Ovary (tissue), 9 donors: ENCODE measurements around the gene TAF11L13. TPM values are rescaled to one million over a fixed set of nuclear protein-coding genes. Genes with fewer than 3 reads are reported as not detected.

Source experiments
- DNase-seq, 5 donors: peaks; one replicate each; pipeline ENCODE4 v3.0.0-alpha.2; 2019 to 2020
- H3K27ac ChIP-seq, 2 donors: fragments of 200-600 bp; one replicate each; pipeline versions ENCODE4 v1.5.1 to v1.8.0; 2019 to 2022
- H3K27me3 ChIP-seq: fragments of 200-600 bp; one replicate; pipeline ENCODE4 v1.8.0; 2022
- H3K36me3 ChIP-seq: fragments of 200-600 bp; sonication (generic); one replicate; pipeline ENCODE4 v1.5.1; 2019
- H3K4me1 ChIP-seq: one replicate; pipeline ENCODE4 v1.8.1; 2013; ENCODE audit warnings: mild to moderate bottlenecking, moderate library complexity; ENCODE audit not compliant: insufficient read depth
- H3K4me3 ChIP-seq: fragments of 200-600 bp; sonication (generic); one replicate; pipeline ENCODE4 v1.5.1; 2017
- H3K9me3 ChIP-seq, 2 donors: fragments of 200-600 bp in 1 of 2; sonication (generic) in 1 of 2; one replicate each; pipeline versions ENCODE4 v1.5.1 to v1.8.1; 2013 to 2019; ENCODE audit warnings: mild to moderate bottlenecking in 1 of 2, moderate library complexity in 1 of 2
- EP300 ChIP-seq: sonication (generic); formaldehyde crosslinking; IDR thresholded peaks from one replicate; pipeline ENCODE4 v1.6.1; 2017; ENCODE audit warnings: antibody characterized with exemption
- POLR2A ChIP-seq: fragments of 450-650 bp; IDR thresholded peaks from one replicate; pipeline ENCODE4 v1.6.1; 2017; ENCODE audit warnings: antibody characterized with exemption, mild to moderate bottlenecking, moderate library complexity
- WGBS, 3 donors: extraction: QIAGEN DNeasy Blood & Tissue Kit in 1 of 3; methylation state at CpG; one replicate each; pipeline versions ENCODE4 v1.1.5 to v1.1.7; 2013 to 2017; 5-methylcytosine and 5-hydroxymethylcytosine counted together
- intact Hi-C, 4 donors: fragments of 100-400 bp; cut with DNase I; formaldehyde crosslinking; loops; one replicate each; pipeline versions ENCODE4 v1.11.0 to v1.15.1; 2022 to 2023
- polyA plus RNA-seq, 2 donors: library from polyadenylated mRNA; stranded (reverse); fragments of 200-250 nt in 1 of 2; fragments of 350-450 nt in 1 of 2; fragmentation: Illumina TruSeq in 1 of 2; extraction: RNeasy Lipid Tissue Mini Kit (QIAGEN cat#74804) in 1 of 2; gene quantifications; one replicate each; pipeline ENCODE4 v1.2.3, GENCODE V29; 2013 to 2014
- small RNA-seq: library from RNA; depleted of rRNA; stranded (forward); fragments of <200 nt; gene quantifications from one replicate; pipeline ENCODE3, GENCODE V24; 2016
- total RNA-seq, 7 donors: library from RNA; depleted of rRNA in 2 of 7; stranded (reverse); fragments of >200 nt in 2 of 7; fragmentation: NEBNext Ultra II Directional in 3 of 7; extraction: Animal tissue kit (Norgen Biotek cat#: 25700) in 3 of 7; gene quantifications; one replicate each; pipeline versions ENCODE4 v1.1.0 to v1.2.4, GENCODE V29; 2016 to 2023
- TF ChIP-seq, protein P1 (sequence below), 3 donors: fragments of 450-650 bp in 2 of 3; fragments of 200-600 bp in 1 of 3; IDR thresholded peaks; one replicate each; pipeline versions ENCODE4 v1.5.1 to v1.8.0; 2016 to 2022; ENCODE audit warnings: antibody characterized with exemption in 3 of 3, mild to moderate bottlenecking in 1 of 3
- donor health status: DM: no; HTN: no; CAD: no; lungs with moderate emphysema.
- donor health status: DM: no; HTN: no; CAD: no.
- donor health status: Bipolar disorder and iron deficiency.
- donor health status: DM: yes; HTN: yes; CAD: no.
- donor health status: DM: no; HTN: no; CAD: no.
- donor health status: DM: yes; HTN: yes; CAD: no.

Gene TAF11L13
- total and polyA plus RNA-seq, 9 donors, result not detected

DNA sequence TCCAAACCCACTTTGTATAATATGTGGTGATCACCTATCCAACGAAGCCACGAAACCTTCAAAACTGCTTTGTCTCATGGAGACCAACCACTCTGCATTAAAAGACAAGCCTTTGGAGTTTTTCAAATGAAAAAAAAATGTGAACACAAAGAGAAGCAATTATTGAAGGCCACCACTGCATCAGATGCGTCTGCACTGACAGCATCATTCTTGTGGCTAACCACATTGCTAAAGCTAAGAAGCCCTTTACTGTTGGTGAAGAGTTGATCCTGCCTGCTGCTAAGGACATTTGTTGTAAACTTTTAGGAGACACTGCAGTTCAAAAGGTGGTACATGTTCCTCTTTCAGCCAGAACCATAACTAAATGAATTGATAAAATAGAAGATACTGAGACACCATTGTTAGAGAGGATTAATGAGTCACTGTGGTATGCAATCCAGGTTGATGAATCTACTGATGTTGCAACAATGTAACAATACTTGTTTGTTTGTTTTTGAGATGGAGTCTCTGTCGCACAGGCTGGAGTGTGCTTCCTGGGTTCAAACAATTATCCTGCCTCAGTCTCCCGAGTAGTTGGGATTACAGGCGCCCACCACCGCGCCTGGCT, 47.8 kb downstream of the TAF11L13 start:
- Histone ChIP-seq H3K27ac (no peak overlapping the region), H3K9me3 (no peaks in the 10 kb centered on the region), H3K27me3 (no peaks in the 10 kb centered on the region), H3K36me3 (no peaks in the 10 kb centered on the region), H3K4me3 (no peak overlapping the region), H3K4me1 (peaks cover 2% of the 10 kb centered on the region)
- no peak for TF ChIP-seq EP300
- no peak for TF ChIP-seq POLR2A
- TF ChIP-seq, protein P1, sequence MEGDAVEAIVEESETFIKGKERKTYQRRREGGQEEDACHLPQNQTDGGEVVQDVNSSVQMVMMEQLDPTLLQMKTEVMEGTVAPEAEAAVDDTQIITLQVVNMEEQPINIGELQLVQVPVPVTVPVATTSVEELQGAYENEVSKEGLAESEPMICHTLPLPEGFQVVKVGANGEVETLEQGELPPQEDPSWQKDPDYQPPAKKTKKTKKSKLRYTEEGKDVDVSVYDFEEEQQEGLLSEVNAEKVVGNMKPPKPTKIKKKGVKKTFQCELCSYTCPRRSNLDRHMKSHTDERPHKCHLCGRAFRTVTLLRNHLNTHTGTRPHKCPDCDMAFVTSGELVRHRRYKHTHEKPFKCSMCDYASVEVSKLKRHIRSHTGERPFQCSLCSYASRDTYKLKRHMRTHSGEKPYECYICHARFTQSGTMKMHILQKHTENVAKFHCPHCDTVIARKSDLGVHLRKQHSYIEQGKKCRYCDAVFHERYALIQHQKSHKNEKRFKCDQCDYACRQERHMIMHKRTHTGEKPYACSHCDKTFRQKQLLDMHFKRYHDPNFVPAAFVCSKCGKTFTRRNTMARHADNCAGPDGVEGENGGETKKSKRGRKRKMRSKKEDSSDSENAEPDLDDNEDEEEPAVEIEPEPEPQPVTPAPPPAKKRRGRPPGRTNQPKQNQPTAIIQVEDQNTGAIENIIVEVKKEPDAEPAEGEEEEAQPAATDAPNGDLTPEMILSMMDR (IDR thresholded peaks at IDR 0.05), result no peak
- WGBS, 3 donors, result 92 to 95% (median 93%) methylated on average over 8 of the region's 8 CpGs
- intact Hi-C loops, result no loop called here
- DNase-seq, result no peak

DNA sequence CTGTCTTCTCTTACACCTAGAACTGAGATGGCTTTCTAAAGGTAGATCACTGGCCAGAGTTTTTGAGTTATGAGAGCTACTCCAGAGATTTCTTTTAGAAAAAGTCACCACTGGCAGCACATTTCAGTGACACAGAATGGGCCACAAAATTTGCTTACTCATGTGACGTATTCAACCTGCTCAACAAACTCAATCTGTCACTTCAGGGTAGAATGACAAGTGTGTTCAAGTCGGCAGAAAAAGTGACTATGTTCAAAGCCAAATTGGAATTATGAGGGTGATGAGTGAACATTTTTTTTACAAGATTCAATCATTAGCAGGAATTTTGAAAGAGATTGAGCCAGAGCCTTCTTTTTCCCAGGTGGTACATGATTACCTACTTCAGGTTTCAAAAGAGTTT, 48.8 kb downstream of the TAF11L13 start:
- Histone ChIP-seq H3K9me3 (no peaks in the 10 kb centered on the region), H3K4me3 (no peak overlapping the region), H3K27me3 (no peaks in the 10 kb centered on the region), H3K27ac (no peak overlapping the region), H3K4me1 (peaks cover 2% of the 10 kb centered on the region), H3K36me3 (no peaks in the 10 kb centered on the region)
- intact Hi-C loops, result no loop called here
- TF ChIP-seq POLR2A (no peak), EP300 (no peak)
- TF ChIP-seq, protein P1 (IDR thresholded peaks at IDR 0.05), result no peak
- no peak for DNase-seq
- WGBS, 3 donors, result 81 to 85% (median 83%) methylated on average over 2 of the region's 2 CpGs

Small RNA genes within 50 kb of the gene (small RNA-seq; reads per million reads assigned to genes)
- gene AC233724.1 (not detected), gene AC233724.12 (not detected), gene AC233724.2 (not detected), gene AC233724.3 (not detected), gene AC233724.4 (not detected), gene AC233724.6 (not detected), gene AC233724.7 (not detected)

Other genes with a start within 250 kb of the TAF11L13 start
- gene TAF11L2, start 133.9 kb upstream of the TAF11L13 start, total RNA-seq, result not detected
- not detected for gene TAF11L2, start 133.9 kb upstream of the TAF11L13 start, polyA plus RNA-seq
- not detected for gene TAF11L3, start 113.7 kb upstream of the TAF11L13 start, total RNA-seq
- gene TAF11L3, start 113.7 kb upstream of the TAF11L13 start, polyA plus RNA-seq, result not detected
- gene TAF11L4, start 110.3 kb upstream of the TAF11L13 start, total RNA-seq, result not detected
- not detected for gene TAF11L4, start 110.3 kb upstream of the TAF11L13 start, polyA plus RNA-seq
- not detected for gene TAF11L5, start 106.9 kb upstream of the TAF11L13 start, total RNA-seq
- gene TAF11L5, start 106.9 kb upstream of the TAF11L13 start, polyA plus RNA-seq, result not detected
- gene TAF11L6, start 103.4 kb upstream of the TAF11L13 start, total RNA-seq, result not detected
- gene TAF11L6, start 103.4 kb upstream of the TAF11L13 start, polyA plus RNA-seq, result not detected
- gene TAF11L7, start 46.3 kb upstream of the TAF11L13 start, total RNA-seq, result not detected
- not detected for gene TAF11L7, start 46.3 kb upstream of the TAF11L13 start, polyA plus RNA-seq
- not detected for gene TAF11L8, start 41.1 kb upstream of the TAF11L13 start, total RNA-seq
- not detected for gene TAF11L8, start 41.1 kb upstream of the TAF11L13 start, polyA plus RNA-seq
- gene TAF11L9, start 37.7 kb upstream of the TAF11L13 start, total RNA-seq, result not detected
- gene TAF11L9, start 37.7 kb upstream of the TAF11L13 start, polyA plus RNA-seq, result not detected
- gene TAF11L10, start 34.3 kb upstream of the TAF11L13 start, total RNA-seq, result not detected
- not detected for gene TAF11L10, start 34.3 kb upstream of the TAF11L13 start, polyA plus RNA-seq
- gene TAF11L11, start 27.9 kb upstream of the TAF11L13 start, total RNA-seq, result not detected
- gene TAF11L11, start 27.9 kb upstream of the TAF11L13 start, polyA plus RNA-seq, result not detected
- not detected for gene TAF11L12, start 21.7 kb upstream of the TAF11L13 start, total RNA-seq
- gene TAF11L12, start 21.7 kb upstream of the TAF11L13 start, polyA plus RNA-seq, result not detected
- not detected for gene TAF11L14, start 2.4 kb downstream of the TAF11L13 start, total RNA-seq
- gene TAF11L14, start 2.4 kb downstream of the TAF11L13 start, polyA plus RNA-seq, result not detected